HCT116 (cell line): ENCODE measurements around the gene CKMT2. TPM values are rescaled to one million over a fixed set of nuclear protein-coding genes. Genes with fewer than 3 reads are reported as not detected.

Source experiments
- ATAC-seq: fragments of 200-7000 bp; cut with Tn5 transposase; 2 replicates; pipeline ENCODE4 v1.9.1; 2020; ENCODE audit warnings: mild to moderate bottlenecking, moderate library complexity
- BruUV-seq: library from RNA; stranded (reverse); fragments of 400-500 nt; replicated peaks from 2 replicates; lab custom pipeline; 2021; lab: Mats Ljungman, UMichigan
- CTCF ChIA-PET: fragments of 300-600 bp; sonication (Branson Sonifier 250); formaldehyde crosslinking; loops from one replicate; lab custom pipeline; 2021; ENCODE audit warnings: antibody characterized with exemption; lab: Charles Lee
- POLR2A ChIA-PET: fragments of 300-600, 350-600 bp; sonication (Branson Sonifier 250); formaldehyde crosslinking; loops from one replicate; lab custom pipeline; 2021; ENCODE audit warnings: antibody characterized with exemption; lab: Charles Lee
- RAD21 ChIA-PET, 2 experiments: fragments of 300-600 bp; sonication (Branson Sonifier 250); formaldehyde crosslinking; loops; one replicate each; lab custom pipeline; 2023; ENCODE audit warnings: low total read pairs in 2 of 2; ENCODE audit not compliant: uncharacterized antibody in 2 of 2, unreplicated experiment in 2 of 2, low non-redundant PET in 1 of 2; lab: Charles Lee
- DNase-seq: peaks from one replicate; pipeline ENCODE4 v3.0.0-alpha.2; 2010; ENCODE audit warnings: low read depth, low spot score
- H2AFZ ChIP-seq: fragments of 200-600 bp; shearing (Covaris generic), sonication (generic); 2 replicates; pipeline ENCODE4 v1.6.1; 2017; ENCODE audit warnings: low read depth, mixed run types, mixed read lengths, antibody characterized with exemption, low read length; ENCODE audit not compliant: poor library complexity, severe bottlenecking
- H3K27ac ChIP-seq: 2 replicates; pipeline ENCODE4 v1.5.1; 2012; ENCODE audit warnings: low read depth, low read length
- H3K27me3 ChIP-seq: fragments of 200-600 bp; sonication (generic); 2 replicates; pipeline ENCODE4 v1.6.1; 2016; ENCODE audit warnings: mixed run types, low read length, mixed read lengths; ENCODE audit not compliant: insufficient read depth
- H3K36me3 ChIP-seq, 2 experiments: fragments of 200-500 bp in 1 of 2; fragments of 200-600 bp in 1 of 2; sonication (Bioruptor generic) in 1 of 2; sonication (generic) in 1 of 2; 2 replicates each; pipeline versions ENCODE4 v1.5.1 to v1.6.1; 2014 to 2016; ENCODE audit warnings: low read length in 2 of 2, inconsistent platforms in 1 of 2, mixed read lengths in 1 of 2, mixed run types in 1 of 2; ENCODE audit not compliant: insufficient read depth in 2 of 2, control insufficient read depth in 1 of 2
- H3K4me1 ChIP-seq, 2 experiments: fragments of 200-600 bp in 1 of 2; sonication (generic) in 1 of 2; 2 replicates each; pipeline versions ENCODE4 v1.5.1 to v1.6.1; 2012 to 2017; ENCODE audit warnings: low read length in 2 of 2, inconsistent platforms in 1 of 2, mild to moderate bottlenecking in 1 of 2, mixed read lengths in 1 of 2, mixed run types in 1 of 2, moderate library complexity in 1 of 2; ENCODE audit not compliant: insufficient read depth in 2 of 2, control insufficient read depth in 1 of 2
- H3K4me2 ChIP-seq: fragments of 200-600 bp; sonication (generic); 2 replicates; pipeline ENCODE4 v1.6.1; 2017; ENCODE audit warnings: mixed run types, low read length, mixed read lengths
- H3K4me3 ChIP-seq, 2 experiments: fragments of 200-600 bp in 1 of 2; sonication (generic) in 1 of 2; replicated peaks in 1 of 2; 2 replicates each; pipeline ENCODE4 v1.5.1; 2011 to 2016; ENCODE audit warnings: low read length in 2 of 2, control low read depth in 1 of 2, low read depth in 1 of 2, mild to moderate bottlenecking in 1 of 2, mixed read lengths in 1 of 2, mixed run types in 1 of 2
- H3K79me2 ChIP-seq: fragments of 200-600 bp; sonication (generic); 2 replicates; pipeline ENCODE4 v1.6.1; 2017; ENCODE audit warnings: mild to moderate bottlenecking, mixed run types, low read length, moderate library complexity, mixed read lengths; ENCODE audit not compliant: insufficient read depth
- H3K9ac ChIP-seq: fragments of 200-600 bp; sonication (generic); 2 replicates; pipeline ENCODE4 v1.6.1; 2016; ENCODE audit warnings: low read length, mixed read lengths
- H3K9me2 ChIP-seq: fragments of 200-600 bp; sonication (generic), shearing (Covaris generic); 2 replicates; pipeline ENCODE4 v1.6.1; 2017; ENCODE audit warnings: mixed run types, mild to moderate bottlenecking, moderate library complexity; ENCODE audit not compliant: insufficient read depth
- H3K9me3 ChIP-seq, 2 experiments: fragments of 200-500 bp in 1 of 2; fragments of 200-600 bp in 1 of 2; sonication (Bioruptor generic) in 1 of 2; sonication (generic) in 1 of 2; 2 replicates each; pipeline ENCODE4 v1.6.1; 2014 to 2017; ENCODE audit warnings: low read length in 2 of 2, mixed read lengths in 2 of 2, inconsistent platforms in 1 of 2, low read depth in 1 of 2, mild to moderate bottlenecking in 1 of 2, mixed run types in 1 of 2, moderate library complexity in 1 of 2; ENCODE audit not compliant: control insufficient read depth in 1 of 2, insufficient read depth in 1 of 2
- H4K20me1 ChIP-seq: fragments of 200-600 bp; sonication (generic), shearing (Covaris generic); 2 replicates; pipeline ENCODE4 v1.6.1; 2017; ENCODE audit warnings: mixed run types, mild to moderate bottlenecking, moderate library complexity; ENCODE audit not compliant: insufficient read depth
- CTCF ChIP-seq, 3 experiments: fragments of 200-600 bp in 1 of 3; sonication (generic) in 1 of 3; IDR thresholded peaks in 2 of 3; conservative IDR thresholded peaks in 1 of 3; 2 replicates each; pipeline ENCODE4 v1.5.1; 2012 to 2017; ENCODE audit warnings: low read depth in 2 of 3, low read length in 2 of 3, antibody characterized with exemption in 1 of 3, borderline replicate concordance in 1 of 3, control low read depth in 1 of 3, mild to moderate bottlenecking in 1 of 3, mixed read lengths in 1 of 3, mixed run types in 1 of 3, moderate library complexity in 1 of 3; ENCODE audit not compliant: insufficient read depth in 1 of 3
- EGR1 ChIP-seq: IDR thresholded peaks from 2 replicates; pipeline ENCODE4 v1.6.1; 2012; ENCODE audit warnings: low read depth
- EZH2 ChIP-seq: fragments of 200-600 bp; sonication (generic); IDR thresholded peaks from 2 replicates; pipeline ENCODE4 v1.6.1; 2017; ENCODE audit warnings: antibody characterized with exemption, mixed run types
- FOSL1 ChIP-seq: IDR thresholded peaks from 2 replicates; pipeline ENCODE4 v1.6.1; 2012; ENCODE audit warnings: low read depth
- JUND ChIP-seq: IDR thresholded peaks from 2 replicates; pipeline ENCODE4 v1.6.1; 2012
- POLR2A ChIP-seq: IDR thresholded peaks from 2 replicates; pipeline ENCODE4 v1.7.0; 2011; ENCODE audit warnings: borderline replicate concordance; ENCODE audit not compliant: insufficient read depth, insufficient read length; ENCODE audit errors: extremely low read depth
- POLR2AphosphoS5 ChIP-seq: IDR thresholded peaks from 2 replicates; pipeline ENCODE4 v1.6.1; 2011; ENCODE audit warnings: mild to moderate bottlenecking, low read depth, low read length, moderate library complexity
- REST ChIP-seq: IDR thresholded peaks from 2 replicates; pipeline ENCODE4 v1.6.1; 2012; ENCODE audit warnings: low read depth
- TCF7L2 ChIP-seq: IDR thresholded peaks from 2 replicates; pipeline ENCODE4 v1.7.0; 2011; ENCODE audit warnings: borderline replicate concordance, inconsistent platforms; ENCODE audit not compliant: insufficient read depth, insufficient read length; ENCODE audit errors: extremely low read depth
- ZBTB33 ChIP-seq: IDR thresholded peaks from 2 replicates; pipeline ENCODE4 v1.6.1; 2011; ENCODE audit warnings: mild to moderate bottlenecking, low read length, moderate library complexity; ENCODE audit not compliant: insufficient replicate concordance; ENCODE audit errors: extremely low read depth
- intact Hi-C: fragments of 100-400 bp; cut with micrococcal nuclease; formaldehyde crosslinking; loops from 2 replicates; pipeline ENCODE4 v1.10.0; 2022
- total RNA-seq: library from RNA; stranded (reverse); gene quantifications from one replicate; pipeline ENCODE4 v1.2.1, GENCODE V29; 2021; ENCODE audit not compliant: unreplicated experiment

Gene CKMT2
- total RNA-seq, 1 experiment from 2014 or later = not detected

GRCh38 chr5:81192373-81192750 is 40.8 kb upstream of the CKMT2 start:
- Histone ChIP-seq H4K20me1 (no peaks in the 10 kb centered on the region), H3K36me3 (no peaks in the 10 kb centered on the region), H3K27ac (no peak overlapping the region), H3K4me3 (no peak overlapping the region), H3K9ac (no peak overlapping the region), H3K4me2 (no peak overlapping the region), H3K4me1 (peaks cover 0 to 6% of the 10 kb centered on the region in 2 experiments; a peak in 1 of 4 replicates), H3K79me2 (no peaks in the 10 kb centered on the region), H3K9me2 (no peaks in the 10 kb centered on the region), H3K9me3 (no peaks in the 10 kb centered on the region), H3K27me3 (no peaks in the 10 kb centered on the region), H2AFZ (no peak overlapping the region)
- intact Hi-C loops = no loop called here
- ChIA-PET CTCF (no interaction called here), RAD21 (no interaction called here), POLR2A (no interaction called here)
- DNase-seq = no peak
- no peak; the same call in 1 of the 2 replicates for ATAC-seq
- TF ChIP-seq EZH2 = no peak
- no peak for TF ChIP-seq POLR2A
- TF ChIP-seq JUND = no peak
- peak in 2 of 3 experiments; percentile 35 to 44; a peak in 2 of 6 replicates for TF ChIP-seq CTCF (IDR thresholded peaks at IDR 0.05 in 2 of 3, conservative IDR thresholded peaks at IDR 0.05 in 1 of 3; ENCODE audit: borderline replicate concordance in 1 of 3, insufficient read depth in 1 of 3, low read depth in 2 of 3, low read length in 2 of 3)
- no peak for TF ChIP-seq POLR2AphosphoS5
- no TSS peak for BruUV-seq

- Histone ChIP-seq H4K20me1 (no peaks in the 10 kb centered on the region), H3K4me3 (no peak overlapping the region), H3K4me1 (peaks cover 0 to 6% of the 10 kb centered on the region in 2 experiments; a peak in 1 of 4 replicates), H3K9ac (no peak overlapping the region), H3K9me2 (no peaks in the 10 kb centered on the region), H3K79me2 (no peaks in the 10 kb centered on the region), H3K4me2 (peak overlapping the region; percentile 22; the same call in 1 of the 2 replicates), H3K9me3 (no peaks in the 10 kb centered on the region), H3K27ac (no peak overlapping the region), H2AFZ (peak overlapping the region; percentile 62), H3K27me3 (no peaks in the 10 kb centered on the region), H3K36me3 (no peaks in the 10 kb centered on the region)
- RAD21 ChIA-PET = interaction anchor here in 1 of 2 experiments (0.6 to 0.7 kb wide), 2 partner anchors 420 to 1064 kb away, joined by 3 to 4 read pairs; no protein-coding TSS in a partner anchor
- intact Hi-C loops = loop anchor here (1.0 to 2.0 kb wide), 2 partner anchors 482 to 508 kb away; no protein-coding TSS in a partner anchor
- POLR2A ChIA-PET = no interaction called here
- DNase-seq = peak; percentile 68
- CTCF ChIA-PET = interaction anchor here (0.5 to 1.7 kb wide), 5 partner anchors 9 to 916 kb away, joined by 3 to 8 read pairs (median 3); no protein-coding TSS in a partner anchor
- peak; percentile 99 for ATAC-seq
- BruUV-seq = no TSS peak
- no peak for TF ChIP-seq FOSL1
- no peak for TF ChIP-seq ZBTB33
- no peak for TF ChIP-seq EZH2
- no peak for TF ChIP-seq TCF7L2
- TF ChIP-seq REST = no peak
- no peak for TF ChIP-seq EGR1
These were observed 38.3 kb upstream of the CKMT2 start for GRCh38 chr5:81194633-81195334.
